HepG2 (cell line): Measurements from ENCODE around the gene IGF2BP1. TPM values are rescaled to one million over a fixed set of nuclear protein-coding genes. Genes with fewer than 3 reads are reported as not detected.

Experiments used
- CENPX ChIP-seq: sonication (generic); formaldehyde crosslinking; IDR thresholded peaks from 2 replicates; pipeline ENCODE4 v1.9.0; 2021; ENCODE audit warnings: mild to moderate bottlenecking, missing genetic modification reagents, moderate library complexity
- EP300 ChIP-seq, 3 experiments: sonication (generic) in 1 of 3; formaldehyde crosslinking in 1 of 3; IDR thresholded peaks; 2 replicates each; pipeline versions ENCODE4 v1.5.1 to v1.6.1; 2011 to 2020; ENCODE audit warnings: low read depth in 2 of 3, low read length in 2 of 3, borderline replicate concordance in 1 of 3, improper control_type of control experiment in 1 of 3, mild to moderate bottlenecking in 1 of 3, missing genetic modification reagents in 1 of 3, moderate library complexity in 1 of 3
- GFI1 ChIP-seq: sonication (generic); formaldehyde crosslinking; IDR thresholded peaks from 2 replicates; pipeline ENCODE4 v1.5.0; 2020; ENCODE audit warnings: missing genetic modification reagents, mild to moderate bottlenecking, borderline replicate concordance
- GTF2F1 ChIP-seq: fragments of 150-350 bp; IDR thresholded peaks from 2 replicates; pipeline ENCODE4 v1.6.1; 2014; ENCODE audit warnings: low read length
- KAT8 ChIP-seq: IDR thresholded peaks from 2 replicates; pipeline ENCODE4 v1.6.1; 2016; ENCODE audit warnings: missing genetic modification reagents, missing compliant biosample characterization
- RAD21 ChIP-seq: fragments of 450-650 bp; formaldehyde crosslinking; IDR thresholded peaks from 2 replicates; pipeline ENCODE4 v1.5.0; 2020; ENCODE audit warnings: mild to moderate bottlenecking
- RBAK ChIP-seq: sonication (generic); formaldehyde crosslinking; IDR thresholded peaks from 2 replicates; pipeline ENCODE4 v1.5.1; 2020; ENCODE audit warnings: mild to moderate bottlenecking, missing genetic modification reagents
- SALL2 ChIP-seq: sonication (generic); formaldehyde crosslinking; IDR thresholded peaks from 2 replicates; pipeline ENCODE4 v1.8.1; 2023; ENCODE audit warnings: mild to moderate bottlenecking, missing genetic modification reagents, inconsistent platforms
- SOX13 ChIP-seq, 3 experiments: fragments of 450-650 bp in 1 of 3; sonication (generic) in 1 of 3; formaldehyde crosslinking in 1 of 3; IDR thresholded peaks in 2 of 3; conservative IDR thresholded peaks in 1 of 3; 2 replicates each; pipeline versions ENCODE4 v1.5.0 to v1.6.1; 2016 to 2020; ENCODE audit warnings: antibody characterized with exemption in 1 of 3, mild to moderate bottlenecking in 1 of 3, missing compliant biosample characterization in 1 of 3, missing genetic modification reagents in 1 of 3, moderate library complexity in 1 of 3
- TOE1 ChIP-seq: sonication (generic); formaldehyde crosslinking; IDR thresholded peaks from 2 replicates; pipeline ENCODE4 v1.4.0; 2020; ENCODE audit warnings: mild to moderate bottlenecking, missing genetic modification reagents
- TRIM24 ChIP-seq: sonication (generic); formaldehyde crosslinking; IDR thresholded peaks from 2 replicates; pipeline ENCODE4 v1.8.0; 2022; ENCODE audit warnings: mild to moderate bottlenecking, missing genetic modification reagents
- XBP1 ChIP-seq: sonication (generic); formaldehyde crosslinking; IDR thresholded peaks from 2 replicates; pipeline ENCODE4 v1.5.0; 2020; ENCODE audit warnings: missing genetic modification reagents
- ZFX ChIP-seq: sonication (generic); formaldehyde crosslinking; IDR thresholded peaks from 2 replicates; pipeline ENCODE4 v1.4.0; 2020; ENCODE audit warnings: mild to moderate bottlenecking, low read depth, missing genetic modification reagents, moderate library complexity
- ZNF501 ChIP-seq: sonication (generic); formaldehyde crosslinking; IDR thresholded peaks from 2 replicates; pipeline ENCODE4 v1.5.1; 2020; ENCODE audit warnings: mild to moderate bottlenecking, moderate library complexity, missing genetic modification reagents
- ZNF670 ChIP-seq: sonication (generic); formaldehyde crosslinking; IDR thresholded peaks from 2 replicates; pipeline ENCODE4 v1.8.0; 2022; ENCODE audit warnings: mild to moderate bottlenecking, missing genetic modification reagents, borderline replicate concordance
- ZNF678 ChIP-seq: sonication (generic); formaldehyde crosslinking; IDR thresholded peaks from 2 replicates; pipeline ENCODE4 v1.4.0; 2020; ENCODE audit warnings: mild to moderate bottlenecking, missing genetic modification reagents
- ZNF792 ChIP-seq: IDR thresholded peaks from 2 replicates; pipeline ENCODE4 v1.6.1; 2016
- ZNF816 ChIP-seq: sonication (generic); formaldehyde crosslinking; IDR thresholded peaks from 2 replicates; pipeline ENCODE4 v1.8.0; 2022; ENCODE audit warnings: missing genetic modification reagents, mild to moderate bottlenecking, borderline replicate concordance
- ZSCAN30 ChIP-seq: sonication (generic); formaldehyde crosslinking; IDR thresholded peaks from 2 replicates; pipeline ENCODE4 v1.5.0; 2020; ENCODE audit warnings: mild to moderate bottlenecking, missing genetic modification reagents
- polyA plus RNA-seq, 8 experiments: library from polyadenylated mRNA; depleted of rRNA in 3 of 8; stranded (reverse) in 7 of 8; unstranded in 1 of 8; fragments of >200 nt; fragmentation: Illumina TruSeq in 4 of 8; extraction: Trizol in 4 of 8; gene quantifications; 2 replicates each; pipeline versions ENCODE4 v1.2.1 to v1.2.3, GENCODE V29; 2011 to 2016; ENCODE audit warnings: low read depth in 4 of 8, missing spikeins in 1 of 8, mixed read lengths in 1 of 8; ENCODE audit not compliant: insufficient read depth in 1 of 8
- total RNA-seq, 5 experiments: library from RNA; depleted of rRNA; stranded (reverse); fragments of >200 nt; fragmentation: Illumina TruSeq; extraction: Trizol; gene quantifications; 2 replicates each; pipeline ENCODE4 v1.2.3, GENCODE V29; 2016; ENCODE audit warnings: low read depth in 1 of 5
- TF ChIP-seq, protein P1 (sequence below): IDR thresholded peaks from 2 replicates; pipeline ENCODE4 v1.4.0; 2020; ENCODE audit warnings: mild to moderate bottlenecking, missing genetic modification reagents
- TF ChIP-seq, protein P2 (sequence below): IDR thresholded peaks from 2 replicates; pipeline ENCODE4 v1.6.1; 2012; ENCODE audit warnings: low read depth, low read length, improper control_type of control experiment
- TF ChIP-seq, protein P3 (sequence below): sonication (generic); formaldehyde crosslinking; IDR thresholded peaks from 2 replicates; pipeline ENCODE4 v1.8.0; 2022; ENCODE audit warnings: low read depth, missing genetic modification reagents
- TF ChIP-seq, protein P4 (sequence below): IDR thresholded peaks from 2 replicates; pipeline ENCODE4 v1.6.1; 2016; ENCODE audit warnings: low read depth, borderline replicate concordance

Gene IGF2BP1
- total and polyA plus RNA-seq, 2 of the 13 experiments (the other 11 are each of a cell fraction or from before 2014, with no cell fraction given) = 29.7 to 75.1 TPM

DNA sequence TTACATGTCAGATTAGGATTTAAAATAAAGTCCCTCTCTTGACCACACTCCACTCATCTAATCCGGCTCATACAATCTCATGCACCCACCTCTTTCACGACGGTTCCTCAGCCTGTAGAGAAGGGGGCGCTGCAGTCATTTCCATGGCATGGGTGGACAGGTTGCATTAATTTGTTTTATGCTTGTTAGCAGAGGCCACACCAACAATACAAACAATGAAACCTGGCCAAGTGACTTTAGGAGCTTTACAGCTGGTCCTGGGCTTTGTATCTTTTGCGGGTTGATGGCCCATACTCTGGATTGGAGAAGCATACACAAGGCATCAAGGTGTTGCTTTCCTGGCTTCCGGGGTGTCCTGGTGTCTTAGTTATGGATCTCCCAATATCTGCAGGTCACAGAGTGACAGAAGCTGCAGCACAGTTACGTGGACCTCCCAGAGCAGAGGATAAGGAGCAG is 42.9 kb upstream of the IGF2BP1 start (continued):
- TF ChIP-seq, protein P1, sequence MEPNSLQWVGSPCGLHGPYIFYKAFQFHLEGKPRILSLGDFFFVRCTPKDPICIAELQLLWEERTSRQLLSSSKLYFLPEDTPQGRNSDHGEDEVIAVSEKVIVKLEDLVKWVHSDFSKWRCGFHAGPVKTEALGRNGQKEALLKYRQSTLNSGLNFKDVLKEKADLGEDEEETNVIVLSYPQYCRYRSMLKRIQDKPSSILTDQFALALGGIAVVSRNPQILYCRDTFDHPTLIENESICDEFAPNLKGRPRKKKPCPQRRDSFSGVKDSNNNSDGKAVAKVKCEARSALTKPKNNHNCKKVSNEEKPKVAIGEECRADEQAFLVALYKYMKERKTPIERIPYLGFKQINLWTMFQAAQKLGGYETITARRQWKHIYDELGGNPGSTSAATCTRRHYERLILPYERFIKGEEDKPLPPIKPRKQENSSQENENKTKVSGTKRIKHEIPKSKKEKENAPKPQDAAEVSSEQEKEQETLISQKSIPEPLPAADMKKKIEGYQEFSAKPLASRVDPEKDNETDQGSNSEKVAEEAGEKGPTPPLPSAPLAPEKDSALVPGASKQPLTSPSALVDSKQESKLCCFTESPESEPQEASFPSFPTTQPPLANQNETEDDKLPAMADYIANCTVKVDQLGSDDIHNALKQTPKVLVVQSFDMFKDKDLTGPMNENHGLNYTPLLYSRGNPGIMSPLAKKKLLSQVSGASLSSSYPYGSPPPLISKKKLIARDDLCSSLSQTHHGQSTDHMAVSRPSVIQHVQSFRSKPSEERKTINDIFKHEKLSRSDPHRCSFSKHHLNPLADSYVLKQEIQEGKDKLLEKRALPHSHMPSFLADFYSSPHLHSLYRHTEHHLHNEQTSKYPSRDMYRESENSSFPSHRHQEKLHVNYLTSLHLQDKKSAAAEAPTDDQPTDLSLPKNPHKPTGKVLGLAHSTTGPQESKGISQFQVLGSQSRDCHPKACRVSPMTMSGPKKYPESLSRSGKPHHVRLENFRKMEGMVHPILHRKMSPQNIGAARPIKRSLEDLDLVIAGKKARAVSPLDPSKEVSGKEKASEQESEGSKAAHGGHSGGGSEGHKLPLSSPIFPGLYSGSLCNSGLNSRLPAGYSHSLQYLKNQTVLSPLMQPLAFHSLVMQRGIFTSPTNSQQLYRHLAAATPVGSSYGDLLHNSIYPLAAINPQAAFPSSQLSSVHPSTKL = peak; percentile 57; the same call in 1 of the 2 replicates
- TF ChIP-seq ZNF816 (CRISPR knock-in tag) = no peak
- no peak for TF ChIP-seq ZNF678 (CRISPR knock-in tag)
- TF ChIP-seq KAT8 = peak; percentile 66; the same call in 1 of the 2 replicates
- TF ChIP-seq SOX13 (IDR thresholded peaks at IDR 0.05) = no peak
- peak in 1 of 2 experiments; percentile 34; a peak in 1 of 4 replicates for TF ChIP-seq SOX13 (CRISPR knock-in tag; conservative IDR thresholded peaks at IDR 0.05 in 1 of 2, IDR thresholded peaks at IDR 0.05 in 1 of 2)
- TF ChIP-seq SALL2 (CRISPR knock-in tag) = peak; percentile 38; the same call in 1 of the 2 replicates
- TF ChIP-seq CENPX (CRISPR knock-in tag) = no peak
- TF ChIP-seq TRIM24 = no peak
- TF ChIP-seq ZNF792 (CRISPR knock-in tag) = no peak
- TF ChIP-seq ZNF670 (CRISPR knock-in tag) = no peak
- no peak for TF ChIP-seq ZSCAN30
- no peak for TF ChIP-seq GTF2F1
- TF ChIP-seq ZFX (CRISPR knock-in tag) = peak; percentile 34; the same call in 1 of the 2 replicates
- no peak for TF ChIP-seq XBP1 (CRISPR knock-in tag)
- no peak for TF ChIP-seq RBAK (CRISPR knock-in tag)
- TF ChIP-seq, protein P2, sequence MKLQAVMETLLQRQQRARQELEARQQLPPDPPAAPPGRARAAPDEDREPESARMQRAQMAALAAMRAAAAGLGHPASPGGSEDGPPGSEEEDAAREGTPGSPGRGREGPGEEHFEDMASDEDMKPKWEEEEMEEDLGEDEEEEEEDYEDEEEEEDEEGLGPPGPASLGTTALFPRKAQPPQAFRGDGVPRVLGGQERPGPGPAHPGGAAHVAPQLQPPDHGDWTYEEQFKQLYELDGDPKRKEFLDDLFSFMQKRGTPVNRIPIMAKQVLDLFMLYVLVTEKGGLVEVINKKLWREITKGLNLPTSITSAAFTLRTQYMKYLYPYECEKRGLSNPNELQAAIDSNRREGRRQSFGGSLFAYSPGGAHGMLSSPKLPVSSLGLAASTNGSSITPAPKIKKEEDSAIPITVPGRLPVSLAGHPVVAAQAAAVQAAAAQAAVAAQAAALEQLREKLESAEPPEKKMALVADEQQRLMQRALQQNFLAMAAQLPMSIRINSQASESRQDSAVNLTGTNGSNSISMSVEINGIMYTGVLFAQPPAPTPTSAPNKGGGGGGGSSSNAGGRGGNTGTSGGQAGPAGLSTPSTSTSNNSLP = peak; percentile 90
- TF ChIP-seq, protein P3, sequence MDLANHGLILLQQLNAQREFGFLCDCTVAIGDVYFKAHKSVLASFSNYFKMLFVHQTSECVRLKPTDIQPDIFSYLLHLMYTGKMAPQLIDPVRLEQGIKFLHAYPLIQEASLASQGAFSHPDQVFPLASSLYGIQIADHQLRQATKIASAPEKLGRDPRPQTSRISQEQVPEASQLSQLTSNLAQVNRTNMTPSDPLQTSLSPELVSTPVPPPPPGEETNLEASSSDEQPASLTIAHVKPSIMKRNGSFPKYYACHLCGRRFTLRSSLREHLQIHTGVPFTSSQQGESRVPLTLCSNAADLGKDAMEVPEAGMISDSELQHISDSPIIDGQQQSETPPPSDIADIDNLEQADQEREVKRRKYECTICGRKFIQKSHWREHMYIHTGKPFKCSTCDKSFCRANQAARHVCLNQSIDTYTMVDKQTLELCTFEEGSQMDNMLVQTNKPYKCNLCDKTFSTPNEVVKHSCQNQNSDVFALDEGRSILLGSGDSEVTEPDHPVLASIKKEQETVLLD (CRISPR knock-in tag) = no peak
- TF ChIP-seq GFI1 (CRISPR knock-in tag) = 0 out of 2 replicates have a peak, but pooled peaks have one; percentile 38
- TF ChIP-seq, protein P4, sequence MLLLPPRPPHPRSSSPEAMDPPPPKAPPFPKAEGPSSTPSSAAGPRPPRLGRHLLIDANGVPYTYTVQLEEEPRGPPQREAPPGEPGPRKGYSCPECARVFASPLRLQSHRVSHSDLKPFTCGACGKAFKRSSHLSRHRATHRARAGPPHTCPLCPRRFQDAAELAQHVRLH = peak; percentile 70; the same call in 1 of the 2 replicates
- peak; percentile 73 for TF ChIP-seq ZNF501 (CRISPR knock-in tag)
- peak; percentile 99 for TF ChIP-seq RAD21
- TF ChIP-seq EP300 (IDR thresholded peaks at IDR 0.05; ENCODE audit: low read depth in 2 of 2, low read length in 2 of 2) = no peak
- TF ChIP-seq EP300 (CRISPR knock-in tag; IDR thresholded peaks at IDR 0.05; ENCODE audit: borderline replicate concordance) = no peak
- no peak for TF ChIP-seq TOE1
